ENCODE results near the gene GPANK1. TPM values are rescaled to one million over a fixed set of nuclear protein-coding genes. Genes with fewer than 3 reads are reported as not detected.
A peak's percentile ranks its signal among the peaks of the same experiment; 100 is the strongest.

The GPANK1 gene
- total and polyA plus RNA-seq, 2 of the 4 experiments (the other 2 are of a cell fraction): 6.1 to 13.8 TPM

GRCh38 chr6:31630177-31630934 lies 34.4 kb downstream of the GPANK1 start:
- ATAC-seq (ENCODE audit: low read depth): no peak
- no peak overlapping the region for H3K9ac ChIP-seq (ENCODE audit: low read depth, low read length)
- H3K36me3 ChIP-seq (ENCODE audit: control insufficient read depth, insufficient read depth, low read length): peaks cover 94% of the 10 kb centered on the region
- H3K23ac ChIP-seq (ENCODE audit: low read depth, low read length): no peak overlapping the region
- H4K91ac ChIP-seq (ENCODE audit: insufficient read depth, low read depth, low read length): no peak overlapping the region
- H4K8ac ChIP-seq (ENCODE audit: low read depth in 2 of 2, low read length in 2 of 2): no peak overlapping the region
- no TSS peak for BruUV-seq (replicated peaks)
- H2BK20ac ChIP-seq (ENCODE audit: low read depth, low read length): no peak overlapping the region
- H3K4me1 ChIP-seq (ENCODE audit: control insufficient read depth, insufficient read depth, low read length): no peaks in the 10 kb centered on the region
- peaks cover 33% of the 10 kb centered on the region for H4K20me1 ChIP-seq (ENCODE audit: insufficient read depth, low read length)
- H3K4me2 ChIP-seq (ENCODE audit: low read depth, low read length): no peak overlapping the region
- no peak overlapping the region for H3K27ac ChIP-seq (ENCODE audit: insufficient read depth, low read length)
- H3K9me3 ChIP-seq (ENCODE audit: control insufficient read depth, insufficient read depth, low read length): no peaks in the 10 kb centered on the region
- peak overlapping the region; percentile 29 for H2AK9ac ChIP-seq (replicated peaks; ENCODE audit: low read depth, low read length, poor library complexity)
- no peak overlapping the region for H2AFZ ChIP-seq (replicated peaks; ENCODE audit: low read length, poor library complexity)
- no peak overlapping the region for H3K4ac ChIP-seq (ENCODE audit: low read depth, low read length)
- H3K9me1 ChIP-seq (ENCODE audit: insufficient read depth, low read length): no peaks in the 10 kb centered on the region
- no peak overlapping the region for H2BK15ac ChIP-seq (ENCODE audit: low read depth, low read length)
- TF ChIP-seq BHLHE40 (IDR thresholded peaks at IDR 0.05; ENCODE audit: low read depth, low read length): no peak
- TF ChIP-seq MAFK (IDR thresholded peaks at IDR 0.05; ENCODE audit: low read depth, low read length): no peak
- TF ChIP-seq POLR2A (IDR thresholded peaks at IDR 0.05; ENCODE audit: low read depth, low read length): no peak
- TF ChIP-seq MXI1 (IDR thresholded peaks at IDR 0.05; ENCODE audit: borderline replicate concordance, low read depth, low read length): no peak
- TF ChIP-seq RCOR1 (IDR thresholded peaks at IDR 0.05; ENCODE audit: insufficient replicate concordance, low read length): no peak
- TF ChIP-seq FOS (IDR thresholded peaks at IDR 0.05; ENCODE audit: low read depth, low read length): no peak
- TF ChIP-seq RFX5 (IDR thresholded peaks at IDR 0.05; ENCODE audit: low read depth, low read length): no peak
- TF ChIP-seq CTCF (conservative IDR thresholded peaks at IDR 0.05; ENCODE audit: low read depth, low read length): no peak
- no peak for TF ChIP-seq NFE2L2 (IDR thresholded peaks at IDR 0.05; ENCODE audit: low read depth, low read length)
- TF ChIP-seq RAD21 (IDR thresholded peaks at IDR 0.05; ENCODE audit: low read length): no peak
- no peak overlapping the region for H3K4me3 ChIP-seq (ENCODE audit: insufficient read depth, low read depth, low read length)
- H3K14ac ChIP-seq (replicated peaks; ENCODE audit: low read depth, low read length): no peak overlapping the region
- in situ Hi-C loops (cut with MboI; ENCODE audit: low sequenced_read_pairs): no loop called here
- intact Hi-C loops (cut with micrococcal nuclease): no loop called here
- no peak overlapping the region for H2BK5ac ChIP-seq (ENCODE audit: low read depth, low read length, poor library complexity, severe bottlenecking)
- DNase-seq: no peak
- CTCF ChIA-PET: no interaction called here
- H3K56ac ChIP-seq (ENCODE audit: extremely low read depth, insufficient read depth, low read length): no peak overlapping the region
- H2BK120ac ChIP-seq (ENCODE audit: low read depth, low read length): no peak overlapping the region
- POLR2A ChIA-PET (ENCODE audit: unreplicated experiment): no interaction called here
- H3K27me3 ChIP-seq (ENCODE audit: control insufficient read depth, insufficient read depth, low read length): no peaks in the 10 kb centered on the region
- no peak overlapping the region for H2AK5ac ChIP-seq (ENCODE audit: low read depth, low read length)
- H3K79me1 ChIP-seq (ENCODE audit: low read depth in 1 of 2, low read length in 2 of 2): peaks cover 45 to 70% of the 10 kb centered on the region in 2 experiments
- no peak overlapping the region for H4K5ac ChIP-seq (ENCODE audit: low read depth, low read length)
- no peak overlapping the region for H3K18ac ChIP-seq (ENCODE audit: low read depth, low read length)
- 96% methylated on average over 9 of the region's 25 CpGs; no CpG with 5 or more reads in 1 of the 2 experiments for WGBS, 2 experiments (ENCODE audit: extremely low coverage in 2 of 2, insufficient read length in 1 of 2)
- dilution Hi-C loops (cut with HindIII; ENCODE audit: low sequenced_read_pairs, unreplicated experiment): no loop called here

All from IMR-90 (cell line).